ENCODE data around the gene PIMREG. TPM values are rescaled to one million over a fixed set of nuclear protein-coding genes. Genes with fewer than 3 reads are reported as not detected.

Gene PIMREG
- polyA plus RNA-seq, 1 donor from 2014 or later, result 6.0 TPM

DNA sequence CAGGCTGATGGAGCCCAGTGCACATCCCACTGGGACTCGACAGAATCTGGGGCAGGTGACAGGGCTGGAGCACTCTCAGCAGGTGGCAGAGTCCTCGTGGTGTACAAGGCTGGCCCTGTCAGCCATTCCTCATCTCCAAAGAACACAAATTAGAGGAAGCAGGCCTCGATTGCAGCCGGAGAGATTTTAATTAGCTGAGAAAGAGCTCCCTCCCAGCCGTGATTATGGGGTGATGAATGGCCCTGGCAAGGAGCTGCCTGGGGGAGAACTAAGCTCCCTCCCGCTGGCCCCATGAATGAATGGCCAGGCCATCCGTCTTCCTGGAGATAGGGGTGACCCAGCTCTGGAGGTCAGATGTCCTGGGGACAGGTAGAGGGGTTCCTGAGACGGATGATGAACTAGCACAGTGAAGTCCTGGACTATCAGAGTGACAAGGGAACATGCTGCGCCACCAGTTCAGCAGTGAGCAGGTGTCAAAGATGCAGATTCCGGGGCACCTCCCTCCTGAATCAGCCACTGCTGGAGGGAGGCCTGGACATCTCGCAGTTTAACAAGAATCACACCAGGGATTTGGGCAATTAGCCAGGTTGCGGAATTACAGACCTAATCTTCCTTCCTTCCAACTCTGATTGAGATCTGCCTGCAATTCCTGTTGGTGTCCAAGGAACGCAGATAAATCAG lies 35.5 kb downstream of the PIMREG start:
- H2AFZ ChIP-seq (ENCODE audit: low read depth, low read length), result no peak overlapping the region
- no peaks in the 10 kb centered on the region for H3K9me3 ChIP-seq (ENCODE audit: low read length)
- H3K27me3 ChIP-seq (ENCODE audit: insufficient read depth, low read depth, low read length), result no peaks in the 10 kb centered on the region
- no peaks in the 10 kb centered on the region for H3K79me2 ChIP-seq (replicated peaks; ENCODE audit: insufficient read depth, low read length)
- H3K9ac ChIP-seq (ENCODE audit: low read length), result no peak overlapping the region
- no peak overlapping the region for H3K27ac ChIP-seq (ENCODE audit: low read length)
- TF ChIP-seq POLR2AphosphoS5 (IDR thresholded peaks at IDR 0.05) (no peak), TAF1 (IDR thresholded peaks at IDR 0.05; ENCODE audit: low read depth) (no peak), EP300 (conservative IDR thresholded peaks at IDR 0.05; ENCODE audit: poor library complexity, severe bottlenecking) (no peak), MXI1 (conservative IDR thresholded peaks at IDR 0.05; ENCODE audit: poor library complexity, severe bottlenecking) (no peak), RAD21 (conservative IDR thresholded peaks at IDR 0.05) (no peak), EZH2 (IDR thresholded peaks at IDR 0.05; ENCODE audit: borderline replicate concordance, insufficient read depth, low read length, poor library complexity, severe bottlenecking) (no peak), REST (IDR thresholded peaks at IDR 0.05; ENCODE audit: borderline replicate concordance) (no peak), SMC3 (conservative IDR thresholded peaks at IDR 0.05; ENCODE audit: poor library complexity) (no peak)
- TF ChIP-seq, protein P1, sequence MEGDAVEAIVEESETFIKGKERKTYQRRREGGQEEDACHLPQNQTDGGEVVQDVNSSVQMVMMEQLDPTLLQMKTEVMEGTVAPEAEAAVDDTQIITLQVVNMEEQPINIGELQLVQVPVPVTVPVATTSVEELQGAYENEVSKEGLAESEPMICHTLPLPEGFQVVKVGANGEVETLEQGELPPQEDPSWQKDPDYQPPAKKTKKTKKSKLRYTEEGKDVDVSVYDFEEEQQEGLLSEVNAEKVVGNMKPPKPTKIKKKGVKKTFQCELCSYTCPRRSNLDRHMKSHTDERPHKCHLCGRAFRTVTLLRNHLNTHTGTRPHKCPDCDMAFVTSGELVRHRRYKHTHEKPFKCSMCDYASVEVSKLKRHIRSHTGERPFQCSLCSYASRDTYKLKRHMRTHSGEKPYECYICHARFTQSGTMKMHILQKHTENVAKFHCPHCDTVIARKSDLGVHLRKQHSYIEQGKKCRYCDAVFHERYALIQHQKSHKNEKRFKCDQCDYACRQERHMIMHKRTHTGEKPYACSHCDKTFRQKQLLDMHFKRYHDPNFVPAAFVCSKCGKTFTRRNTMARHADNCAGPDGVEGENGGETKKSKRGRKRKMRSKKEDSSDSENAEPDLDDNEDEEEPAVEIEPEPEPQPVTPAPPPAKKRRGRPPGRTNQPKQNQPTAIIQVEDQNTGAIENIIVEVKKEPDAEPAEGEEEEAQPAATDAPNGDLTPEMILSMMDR (IDR thresholded peaks at IDR 0.05; ENCODE audit: poor library complexity, severe bottlenecking), result no peak
- H3K36me3 ChIP-seq (ENCODE audit: insufficient read depth, low read length), result no peaks in the 10 kb centered on the region
- no peak overlapping the region for H3K4me2 ChIP-seq (ENCODE audit: low read length)
- no peaks in the 10 kb centered on the region for H4K20me1 ChIP-seq (ENCODE audit: insufficient read depth)
- no peak overlapping the region for H3K4me3 ChIP-seq (ENCODE audit: low read length)
- H3F3A ChIP-seq (ENCODE audit: insufficient read depth, low read length, poor library complexity, severe bottlenecking), result no peaks in the 10 kb centered on the region
- H3K9me2 ChIP-seq (ENCODE audit: insufficient read depth, low read length), result no peaks in the 10 kb centered on the region

DNA sequence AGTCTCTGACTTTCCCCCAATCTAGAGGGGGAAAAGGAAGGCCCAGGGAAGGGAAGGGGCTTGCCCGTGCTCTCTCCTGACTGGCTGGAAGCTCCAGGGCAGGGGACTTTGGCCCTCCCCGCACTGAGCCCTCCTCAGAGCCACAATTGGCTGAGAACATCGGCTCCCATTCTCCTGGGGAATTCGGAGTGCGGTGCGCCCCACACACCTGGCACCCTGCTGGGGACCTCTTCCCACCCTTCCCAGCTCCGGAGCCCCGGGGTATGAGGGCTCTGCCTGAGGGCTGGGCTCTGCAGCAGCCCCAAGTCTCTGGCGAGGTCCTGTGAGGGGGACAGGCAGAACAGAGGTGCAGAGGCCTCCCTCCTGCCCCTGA lies 36.0 kb downstream of the PIMREG start:
- H3K9me2 ChIP-seq (ENCODE audit: insufficient read depth, low read length), result no peaks in the 10 kb centered on the region
- no peak overlapping the region for H3K9ac ChIP-seq (ENCODE audit: low read length)
- no peaks in the 10 kb centered on the region for H4K20me1 ChIP-seq (ENCODE audit: insufficient read depth)
- no peak overlapping the region for H2AFZ ChIP-seq (ENCODE audit: low read depth, low read length)
- TF ChIP-seq REST (IDR thresholded peaks at IDR 0.05; ENCODE audit: borderline replicate concordance), result no peak
- TF ChIP-seq, protein P1 (IDR thresholded peaks at IDR 0.05; ENCODE audit: poor library complexity, severe bottlenecking), result no peak
- TF ChIP-seq EP300 (conservative IDR thresholded peaks at IDR 0.05; ENCODE audit: poor library complexity, severe bottlenecking), result no peak
- no peaks in the 10 kb centered on the region for H3K79me2 ChIP-seq (replicated peaks; ENCODE audit: insufficient read depth, low read length)
- no peak overlapping the region for H3K4me2 ChIP-seq (ENCODE audit: low read length)
- no peaks in the 10 kb centered on the region for H3K36me3 ChIP-seq (ENCODE audit: insufficient read depth, low read length)
- H3K9me3 ChIP-seq (ENCODE audit: low read length), result no peaks in the 10 kb centered on the region
- H3F3A ChIP-seq (ENCODE audit: insufficient read depth, low read length, poor library complexity, severe bottlenecking), result no peaks in the 10 kb centered on the region
- no peak overlapping the region for H3K27ac ChIP-seq (ENCODE audit: low read length)
- H3K27me3 ChIP-seq (ENCODE audit: insufficient read depth, low read depth, low read length), result no peaks in the 10 kb centered on the region
- no peak overlapping the region for H3K4me3 ChIP-seq (ENCODE audit: low read length)

Measured in neural cell (in vitro differentiated cells).